ENCODE data around the gene DDX6. TPM values are rescaled to one million over a fixed set of nuclear protein-coding genes. Genes with fewer than 3 reads are reported as not detected.

Gene DDX6
- total and polyA plus RNA-seq, 9 donors, result 56.4 to 91.4 (median 72.9) TPM

GRCh38 chr11:118706546-118706825, 84.5 kb downstream of the DDX6 start:
- H3K9me3 ChIP-seq (replicated peaks; ENCODE audit: control insufficient read depth, low read depth, low read length), result no peaks in the 10 kb centered on the region
- H3K36me3 ChIP-seq (ENCODE audit: control insufficient read depth, insufficient read depth, low read length), result no peaks in the 10 kb centered on the region
- H3K4me1 ChIP-seq (ENCODE audit: control insufficient read depth, insufficient read depth, low read length), result no peaks in the 10 kb centered on the region
- DNase-seq, result no peak
- H3K27ac ChIP-seq (ENCODE audit: low read length), result no peak overlapping the region
- H3K4me3 ChIP-seq (ENCODE audit: low read length), result no peak overlapping the region
- 90% methylated on average over 4 of the region's 7 CpGs for WGBS (ENCODE audit: insufficient coverage)
- H3K27me3 ChIP-seq (ENCODE audit: control insufficient read depth, insufficient read depth, low read length), result no peaks in the 10 kb centered on the region

GRCh38 chr11:118705791-118706545, 85.0 kb downstream of the DDX6 start:
- Histone ChIP-seq H3K9me3 (replicated peaks; ENCODE audit: control insufficient read depth, low read depth, low read length) (no peaks in the 10 kb centered on the region), H3K36me3 (ENCODE audit: control insufficient read depth, insufficient read depth, low read length) (no peaks in the 10 kb centered on the region), H3K27ac (ENCODE audit: low read length) (no peak overlapping the region), H3K4me1 (ENCODE audit: control insufficient read depth, insufficient read depth, low read length) (no peaks in the 10 kb centered on the region), H3K27me3 (ENCODE audit: control insufficient read depth, insufficient read depth, low read length) (no peaks in the 10 kb centered on the region), H3K4me3 (ENCODE audit: low read length) (no peak overlapping the region)
- WGBS (ENCODE audit: insufficient coverage), result 72% methylated on average over 8 of the region's 12 CpGs
- DNase-seq, result peak; percentile 55

- no peaks in the 10 kb centered on the region for H3K4me1 ChIP-seq (ENCODE audit: control insufficient read depth, insufficient read depth, low read length)
- H3K36me3 ChIP-seq (ENCODE audit: control insufficient read depth, insufficient read depth, low read length), result no peaks in the 10 kb centered on the region
- H3K9me3 ChIP-seq (replicated peaks; ENCODE audit: control insufficient read depth, low read depth, low read length), result peaks cover 4% of the 10 kb centered on the region
- no peak overlapping the region for H3K27ac ChIP-seq (ENCODE audit: low read length)
- 76% methylated on average over 13 of the region's 15 CpGs for WGBS (ENCODE audit: insufficient coverage)
- no peak for DNase-seq
- H3K4me3 ChIP-seq (ENCODE audit: low read length), result no peak overlapping the region
- no peaks in the 10 kb centered on the region for H3K27me3 ChIP-seq (ENCODE audit: control insufficient read depth, insufficient read depth, low read length)
Observed at GRCh38 chr11:118705111-118705741, 85.7 kb downstream of the DDX6 start.

- no peaks in the 10 kb centered on the region for H3K36me3 ChIP-seq (ENCODE audit: control insufficient read depth, insufficient read depth, low read length)
- H3K9me3 ChIP-seq (replicated peaks; ENCODE audit: control insufficient read depth, low read depth, low read length), result peaks cover 4% of the 10 kb centered on the region
- DNase-seq, result peak; percentile 73
- H3K27ac ChIP-seq (ENCODE audit: low read length), result no peak overlapping the region
- H3K4me1 ChIP-seq (ENCODE audit: control insufficient read depth, insufficient read depth, low read length), result no peaks in the 10 kb centered on the region
- H3K4me3 ChIP-seq (ENCODE audit: low read length), result no peak overlapping the region
- H3K27me3 ChIP-seq (ENCODE audit: control insufficient read depth, insufficient read depth, low read length), result no peaks in the 10 kb centered on the region
- WGBS (ENCODE audit: insufficient coverage), result no CpG with 5 or more reads among the region's 5 CpGs
Observed at GRCh38 chr11:118703563-118704106, 87.3 kb downstream of the DDX6 start.

GRCh38 chr11:118699506-118700220, 91.3 kb downstream of the DDX6 start:
- H3K4me3 ChIP-seq (ENCODE audit: low read length), result no peak overlapping the region
- no peaks in the 10 kb centered on the region for H3K36me3 ChIP-seq (ENCODE audit: control insufficient read depth, insufficient read depth, low read length)
- peaks cover 4% of the 10 kb centered on the region for H3K9me3 ChIP-seq (replicated peaks; ENCODE audit: control insufficient read depth, low read depth, low read length)
- no peak for DNase-seq
- H3K27ac ChIP-seq (ENCODE audit: low read length), result no peak overlapping the region
- 84% methylated on average over 4 of the region's 7 CpGs for WGBS (ENCODE audit: insufficient coverage)
- H3K4me1 ChIP-seq (ENCODE audit: control insufficient read depth, insufficient read depth, low read length), result no peaks in the 10 kb centered on the region
- no peaks in the 10 kb centered on the region for H3K27me3 ChIP-seq (ENCODE audit: control insufficient read depth, insufficient read depth, low read length)

Other genes with a start within 250 kb of the DDX6 start
- 19.9 TPM for gene IFT46, start 225.2 kb downstream of the DDX6 start, total RNA-seq
- gene IFT46, start 225.2 kb downstream of the DDX6 start, polyA plus RNA-seq (ENCODE audit: insufficient read depth in 1 of 8, insufficient read length in 8 of 8, low replicate concordance in 1 of 8), result 10 to 100 TPM; 13.7 to 22.2 (median 19.1) TPM
- gene ARCN1, start 218.8 kb downstream of the DDX6 start, total RNA-seq, result 86.4 TPM
- gene ARCN1, start 218.8 kb downstream of the DDX6 start, polyA plus RNA-seq (ENCODE audit: insufficient read depth in 1 of 8, insufficient read length in 8 of 8, low replicate concordance in 1 of 8), result 100 to 1,000 TPM; 113 to 182 (median 134) TPM
- gene PHLDB1, start 183.5 kb downstream of the DDX6 start, total RNA-seq, result 52.5 TPM
- 100 to 1,000 TPM in 2 of 8 donors, 10 to 100 TPM in 6; 76.2 to 125 (median 95.5) TPM for gene PHLDB1, start 183.5 kb downstream of the DDX6 start, polyA plus RNA-seq (ENCODE audit: insufficient read depth in 1 of 8, insufficient read length in 8 of 8, low replicate concordance in 1 of 8)
- gene TREH, start 111.5 kb downstream of the DDX6 start, total RNA-seq, result under 0.01 TPM
- 1 to 10 TPM in 2 of 8 donors, under 1 TPM in 6; 0.11 to 5.6 (median 0.22) TPM for gene TREH, start 111.5 kb downstream of the DDX6 start, polyA plus RNA-seq (ENCODE audit: insufficient read depth in 1 of 8, insufficient read length in 8 of 8, low replicate concordance in 1 of 8)
- gene CXCR5, start 92.7 kb upstream of the DDX6 start, total RNA-seq, result under 0.01 TPM
- gene CXCR5, start 92.7 kb upstream of the DDX6 start, polyA plus RNA-seq (ENCODE audit: insufficient read depth in 1 of 8, insufficient read length in 8 of 8, low replicate concordance in 1 of 8), result under 1 TPM in 2 of 8 donors, not detected in 6; 0.07 to 0.14 TPM
- gene BCL9L, start 134.8 kb upstream of the DDX6 start, total RNA-seq, result 24.6 TPM
- gene BCL9L, start 134.8 kb upstream of the DDX6 start, polyA plus RNA-seq (ENCODE audit: insufficient read depth in 1 of 8, insufficient read length in 8 of 8, low replicate concordance in 1 of 8), result 100 to 1,000 TPM in 1 of 8 donors, 10 to 100 TPM in 7; 43.3 to 102 (median 66.8) TPM
- 0.09 TPM for gene UPK2, start 165.1 kb upstream of the DDX6 start, total RNA-seq
- 1 to 10 TPM in 5 of 8 donors, under 1 TPM in 3; 0.65 to 3.5 (median 1.0) TPM for gene UPK2, start 165.1 kb upstream of the DDX6 start, polyA plus RNA-seq (ENCODE audit: insufficient read depth in 1 of 8, insufficient read length in 8 of 8, low replicate concordance in 1 of 8)
- not detected for gene FOXR1, start 180.6 kb upstream of the DDX6 start, total RNA-seq
- not detected for gene FOXR1, start 180.6 kb upstream of the DDX6 start, polyA plus RNA-seq (ENCODE audit: insufficient read depth in 1 of 8, insufficient read length in 8 of 8, low replicate concordance in 1 of 8)
- gene CENATAC, start 207.0 kb upstream of the DDX6 start, total RNA-seq, result 17.3 TPM
- gene CENATAC, start 207.0 kb upstream of the DDX6 start, polyA plus RNA-seq (ENCODE audit: insufficient read depth in 1 of 8, insufficient read length in 8 of 8, low replicate concordance in 1 of 8), result 10 to 100 TPM in 5 of 8 donors, 1 to 10 TPM in 3; 8.5 to 25.0 (median 12.5) TPM
- 2,660 TPM for gene RPS25, start 227.2 kb upstream of the DDX6 start, total RNA-seq
- 1,000 to 10,000 TPM; 1,606 to 2,037 (median 1,827) TPM for gene RPS25, start 227.2 kb upstream of the DDX6 start, polyA plus RNA-seq (ENCODE audit: insufficient read depth in 1 of 8, insufficient read length in 8 of 8, low replicate concordance in 1 of 8)
- 48.7 TPM for gene TRAPPC4, start 227.6 kb upstream of the DDX6 start, total RNA-seq
- 10 to 100 TPM; 41.9 to 56.3 (median 46.9) TPM for gene TRAPPC4, start 227.6 kb upstream of the DDX6 start, polyA plus RNA-seq (ENCODE audit: insufficient read depth in 1 of 8, insufficient read length in 8 of 8, low replicate concordance in 1 of 8)
- 5.7 TPM for gene SLC37A4, start 239.7 kb upstream of the DDX6 start, total RNA-seq
- 10 to 100 TPM in 6 of 8 donors, 1 to 10 TPM in 2; 8.9 to 18.4 (median 11.1) TPM for gene SLC37A4, start 239.7 kb upstream of the DDX6 start, polyA plus RNA-seq (ENCODE audit: insufficient read depth in 1 of 8, insufficient read length in 8 of 8, low replicate concordance in 1 of 8)